ENCODE data around the gene ZNF146. TPM values are rescaled to one million over a fixed set of nuclear protein-coding genes. Genes with fewer than 3 reads are reported as not detected.
"Not testable (repeated sequence)": the region's sequence is repeated elsewhere in the genome, so short reads cannot be mapped to it uniquely, and the experiment has no call there.

The ZNF146 gene
- total RNA-seq: 10 to 100 TPM; 44.0 to 45.2 TPM

DNA sequence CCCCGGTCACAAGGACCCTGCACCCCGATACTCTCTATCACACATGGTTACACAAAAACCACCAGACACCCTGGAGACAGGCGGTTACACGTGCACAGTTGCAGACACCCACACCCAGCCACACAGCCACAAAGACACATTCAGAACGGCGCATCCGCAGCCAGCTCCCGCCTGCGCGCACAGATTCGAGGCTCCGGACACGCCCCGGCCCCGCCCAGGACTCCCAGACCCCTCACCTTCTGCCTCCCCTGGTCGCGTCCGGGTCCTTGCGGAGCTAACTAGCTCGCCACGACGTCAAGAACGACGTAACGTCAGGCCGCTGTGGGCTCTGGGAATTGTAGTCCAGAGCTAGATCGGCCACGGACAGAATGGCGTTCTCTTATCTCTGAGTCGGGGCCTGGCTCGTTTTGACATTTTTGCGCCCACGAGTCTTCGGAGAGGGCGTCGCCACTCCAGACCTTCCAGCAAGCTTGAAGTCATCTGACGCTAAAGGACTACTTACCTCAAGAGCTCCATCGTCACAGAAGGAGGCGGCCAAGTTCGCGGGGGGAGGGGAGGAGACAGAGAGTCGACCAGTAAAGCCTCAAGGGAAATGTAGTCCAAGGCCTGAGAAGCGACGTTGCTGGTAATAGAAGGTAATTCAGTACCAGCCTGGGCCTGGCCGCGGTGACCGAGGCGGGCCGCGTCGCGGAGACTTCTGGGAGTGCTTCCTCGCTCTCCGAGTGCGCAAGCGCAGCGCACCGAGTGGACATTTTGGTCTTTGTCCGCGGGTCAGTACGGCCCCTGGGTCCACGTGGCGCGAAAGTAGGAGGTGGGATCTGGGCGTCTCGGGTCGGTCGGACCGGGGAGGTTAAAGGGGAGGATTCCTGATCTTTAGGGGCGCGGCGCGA, at the start of gene ZNF146, which contains the start of gene ZNF565:
Gene ZNF146, plus strand, starts transcription at position 721 of the 890 bp plus-strand sequence. CDS start 21,335 bp downstream, outside the sequence.
Gene ZNF565, minus strand, starts transcription at position 280 of the 890 bp plus-strand sequence. CDS start 12,680 bp downstream, outside the sequence.
- Histone ChIP-seq H3K27ac (peak within 1 kb of the TSS; percentile 96), H3K9ac (ENCODE audit: low read depth in 2 of 2, low read length in 2 of 2) (peak within 1 kb of the TSS; percentile 89 to 98), H3K9me3 (no peaks in the 10 kb centered on the region), H3K36me3 (no peaks in the 10 kb centered on the region), H3K27me3 (no peaks in the 10 kb centered on the region), H3K4me1 (no peaks in the 10 kb centered on the region), H3K4me3 (peak within 1 kb of the TSS; percentile 65)
- intact Hi-C loops (cut with DNase I): no loop called here
- TF ChIP-seq, protein P1, sequence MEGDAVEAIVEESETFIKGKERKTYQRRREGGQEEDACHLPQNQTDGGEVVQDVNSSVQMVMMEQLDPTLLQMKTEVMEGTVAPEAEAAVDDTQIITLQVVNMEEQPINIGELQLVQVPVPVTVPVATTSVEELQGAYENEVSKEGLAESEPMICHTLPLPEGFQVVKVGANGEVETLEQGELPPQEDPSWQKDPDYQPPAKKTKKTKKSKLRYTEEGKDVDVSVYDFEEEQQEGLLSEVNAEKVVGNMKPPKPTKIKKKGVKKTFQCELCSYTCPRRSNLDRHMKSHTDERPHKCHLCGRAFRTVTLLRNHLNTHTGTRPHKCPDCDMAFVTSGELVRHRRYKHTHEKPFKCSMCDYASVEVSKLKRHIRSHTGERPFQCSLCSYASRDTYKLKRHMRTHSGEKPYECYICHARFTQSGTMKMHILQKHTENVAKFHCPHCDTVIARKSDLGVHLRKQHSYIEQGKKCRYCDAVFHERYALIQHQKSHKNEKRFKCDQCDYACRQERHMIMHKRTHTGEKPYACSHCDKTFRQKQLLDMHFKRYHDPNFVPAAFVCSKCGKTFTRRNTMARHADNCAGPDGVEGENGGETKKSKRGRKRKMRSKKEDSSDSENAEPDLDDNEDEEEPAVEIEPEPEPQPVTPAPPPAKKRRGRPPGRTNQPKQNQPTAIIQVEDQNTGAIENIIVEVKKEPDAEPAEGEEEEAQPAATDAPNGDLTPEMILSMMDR (IDR thresholded peaks at IDR 0.05): no peak
- peak; percentile 97 for DNase-seq

DNA sequence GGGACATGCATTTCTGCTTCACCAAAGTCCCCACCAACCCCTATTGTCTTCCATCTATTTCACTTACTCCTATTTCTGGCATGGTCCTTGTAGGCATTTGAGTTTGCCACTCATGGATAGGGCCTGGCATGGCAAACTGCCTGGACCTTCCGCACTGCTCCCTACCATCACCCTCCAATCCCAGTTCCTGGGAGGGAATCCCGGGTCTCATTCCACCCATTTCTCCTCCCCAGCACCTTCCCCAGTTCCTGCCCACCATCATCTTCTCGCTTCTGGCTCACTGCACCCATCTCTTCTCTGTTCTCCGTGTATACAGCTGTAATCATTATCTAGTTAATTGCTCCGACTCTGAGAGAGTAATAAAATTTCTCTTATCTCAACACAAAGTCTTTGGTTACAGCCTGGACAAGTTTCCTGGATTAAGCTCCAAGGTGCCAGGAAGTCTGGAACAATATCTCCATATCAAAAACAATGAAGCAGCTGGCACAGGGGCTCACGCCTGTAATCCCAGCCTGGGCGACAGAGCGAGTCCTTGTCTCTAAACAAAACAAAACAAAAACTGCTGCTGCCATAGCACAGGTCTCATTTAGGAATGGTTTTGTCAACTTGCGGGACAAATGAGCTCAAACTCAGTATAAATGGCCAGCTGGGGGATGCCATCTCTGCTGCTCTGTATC, 45.7 kb upstream of the ZNF146 start:
- H3K27ac ChIP-seq: peak overlapping the region; percentile 88
- no peaks in the 10 kb centered on the region for H3K9me3 ChIP-seq
- H3K4me1 ChIP-seq: no peaks in the 10 kb centered on the region
- no peaks in the 10 kb centered on the region for H3K36me3 ChIP-seq
- intact Hi-C loops (cut with DNase I): loop anchor here (2.0 kb wide), 1 partner anchor 42 kb away; no protein-coding TSS in a partner anchor
- TF ChIP-seq, protein P1 (IDR thresholded peaks at IDR 0.05): no peak
- H3K27me3 ChIP-seq: no peaks in the 10 kb centered on the region
- peak; percentile 69 for DNase-seq
- peak overlapping the region in 1 of 2 donors; percentile 76 for H3K9ac ChIP-seq (ENCODE audit: low read depth in 2 of 2, low read length in 2 of 2)
- no peak overlapping the region for H3K4me3 ChIP-seq

DNA sequence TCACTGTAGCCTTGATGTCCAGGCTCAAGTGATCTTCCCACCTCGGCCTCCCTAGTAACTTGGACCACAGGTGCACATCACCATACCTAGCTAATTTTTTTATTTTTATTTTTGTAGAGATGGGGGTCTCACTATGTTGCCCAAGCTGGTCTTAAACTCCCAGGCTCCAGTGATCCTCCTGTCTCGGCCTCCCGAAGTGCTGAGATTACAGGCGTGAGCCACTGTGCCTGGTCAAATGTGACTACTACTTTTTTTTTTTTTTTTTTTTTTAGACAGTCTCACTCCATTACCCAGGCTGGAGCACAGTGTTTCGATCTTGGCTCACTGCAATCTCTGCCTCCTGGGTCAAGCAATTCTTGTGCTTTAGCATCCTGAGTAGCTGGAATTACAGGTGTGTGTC, 42.1 kb upstream of the ZNF146 start:
- Histone ChIP-seq H3K9ac (ENCODE audit: low read depth in 2 of 2, low read length in 2 of 2) (no peak overlapping the region), H3K27me3 (no peaks in the 10 kb centered on the region), H3K9me3 (no peaks in the 10 kb centered on the region), H3K27ac (no peak overlapping the region), H3K4me3 (no peak overlapping the region), H3K36me3 (no peaks in the 10 kb centered on the region), H3K4me1 (no peaks in the 10 kb centered on the region)
- intact Hi-C loops (cut with DNase I): loop anchor here (10.0 kb wide), 1 partner anchor 108 kb away; no protein-coding TSS in a partner anchor
- DNase-seq: no peak
- TF ChIP-seq, protein P1 (IDR thresholded peaks at IDR 0.05): no peak

DNA sequence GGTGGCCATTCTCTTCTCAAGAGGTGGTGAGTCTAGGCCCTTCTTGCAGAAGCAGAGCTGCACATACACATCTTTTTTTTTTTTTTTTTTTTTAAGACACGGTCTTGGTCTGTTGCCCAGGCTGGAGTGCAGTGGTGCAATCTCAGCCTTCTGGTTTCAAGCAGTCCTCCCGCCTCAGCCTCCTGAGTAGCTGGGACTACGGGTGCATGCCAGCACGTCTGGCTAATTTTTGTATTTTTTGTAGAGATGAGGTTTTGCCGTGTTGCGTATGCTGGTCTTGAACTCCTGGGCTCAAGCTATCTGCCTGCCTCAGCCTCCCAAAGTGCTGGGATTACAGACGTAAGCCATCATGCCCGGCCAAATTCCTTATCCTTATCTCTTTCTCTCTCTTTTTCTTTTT, 41.1 kb upstream of the ZNF146 start:
- intact Hi-C loops (cut with DNase I): loop anchor here (10.0 kb wide), 1 partner anchor 109 kb away; no protein-coding TSS in a partner anchor
- not testable (repeated sequence) for H3K4me1 ChIP-seq; DNase-seq; H3K36me3 ChIP-seq; H3K9me3 ChIP-seq; H3K4me3 ChIP-seq; H3K27ac ChIP-seq; H3K27me3 ChIP-seq; H3K9ac ChIP-seq (ENCODE audit: low read depth in 2 of 2, low read length in 2 of 2)

DNA sequence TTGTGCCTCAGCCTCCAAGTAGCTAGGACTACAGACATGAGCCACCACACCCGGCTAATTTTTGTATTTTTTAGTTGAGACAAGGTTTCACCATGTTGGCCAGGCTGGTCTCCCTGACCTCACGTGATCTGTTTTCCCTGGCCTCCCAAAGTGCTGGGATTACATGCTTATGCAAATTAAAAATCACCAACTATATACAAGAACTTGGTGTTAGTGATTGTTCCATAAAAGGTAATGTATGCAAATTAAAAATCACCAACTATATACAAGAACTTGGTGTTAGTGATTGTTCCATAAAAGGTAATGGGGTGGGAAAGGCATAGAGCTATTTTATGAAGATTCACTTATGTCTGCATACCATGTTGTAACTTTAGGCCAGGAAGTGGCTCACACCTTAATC, 35.8 kb upstream of the ZNF146 start:
- H3K9ac ChIP-seq (ENCODE audit: low read depth in 2 of 2, low read length in 2 of 2); DNase-seq; H3K36me3 ChIP-seq; H3K27me3 ChIP-seq; H3K9me3 ChIP-seq; H3K4me3 ChIP-seq; H3K4me1 ChIP-seq; H3K27ac ChIP-seq: not testable (repeated sequence)
- intact Hi-C loops (cut with DNase I): loop anchor here (10.0 kb wide), 1 partner anchor 114 kb away; no protein-coding TSS in a partner anchor

DNA sequence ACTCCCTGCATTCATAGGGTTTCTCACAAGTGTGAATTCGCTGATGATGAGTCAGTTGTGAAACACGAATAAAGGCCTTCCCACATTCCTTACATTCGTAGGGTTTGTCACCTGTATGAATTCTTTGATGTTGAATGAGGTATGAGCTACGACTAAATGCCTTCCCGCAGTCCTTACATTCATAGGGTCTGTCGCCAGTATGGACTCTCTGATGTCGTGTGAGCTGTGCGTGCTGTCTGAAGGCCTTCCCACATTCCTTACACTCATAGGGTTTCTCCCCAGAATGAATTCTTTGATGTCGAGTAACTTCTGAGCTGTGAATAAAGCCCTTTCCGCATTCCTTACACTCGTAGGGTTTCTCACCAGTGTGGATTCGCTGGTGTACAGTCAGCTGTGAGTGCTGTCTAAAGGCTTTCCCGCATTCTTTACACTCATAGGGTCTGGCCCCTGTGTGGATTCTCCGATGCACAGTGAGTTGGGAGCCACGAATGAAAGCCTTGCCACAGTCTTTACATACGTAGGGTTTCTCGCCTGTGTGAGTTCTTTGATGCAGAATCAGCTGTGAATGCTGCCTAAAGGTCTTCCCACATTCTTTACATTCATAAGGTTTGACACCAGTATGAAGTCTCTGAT, 32.2 kb upstream of the ZNF146 start:
- intact Hi-C loops (cut with DNase I): no loop called here
- Histone ChIP-seq H3K9ac (ENCODE audit: low read depth in 2 of 2, low read length in 2 of 2) (no peak overlapping the region), H3K4me3 (no peak overlapping the region), H3K27ac (no peak overlapping the region), H3K9me3 (no peaks in the 10 kb centered on the region), H3K27me3 (no peaks in the 10 kb centered on the region), H3K36me3 (no peaks in the 10 kb centered on the region), H3K4me1 (no peaks in the 10 kb centered on the region)
- TF ChIP-seq, protein P1 (IDR thresholded peaks at IDR 0.05): no peak
- DNase-seq: no peak

Data from colonic mucosa (tissue), 4 donors.